ENCODE measurements around the gene RAP1GAP.

DNA sequence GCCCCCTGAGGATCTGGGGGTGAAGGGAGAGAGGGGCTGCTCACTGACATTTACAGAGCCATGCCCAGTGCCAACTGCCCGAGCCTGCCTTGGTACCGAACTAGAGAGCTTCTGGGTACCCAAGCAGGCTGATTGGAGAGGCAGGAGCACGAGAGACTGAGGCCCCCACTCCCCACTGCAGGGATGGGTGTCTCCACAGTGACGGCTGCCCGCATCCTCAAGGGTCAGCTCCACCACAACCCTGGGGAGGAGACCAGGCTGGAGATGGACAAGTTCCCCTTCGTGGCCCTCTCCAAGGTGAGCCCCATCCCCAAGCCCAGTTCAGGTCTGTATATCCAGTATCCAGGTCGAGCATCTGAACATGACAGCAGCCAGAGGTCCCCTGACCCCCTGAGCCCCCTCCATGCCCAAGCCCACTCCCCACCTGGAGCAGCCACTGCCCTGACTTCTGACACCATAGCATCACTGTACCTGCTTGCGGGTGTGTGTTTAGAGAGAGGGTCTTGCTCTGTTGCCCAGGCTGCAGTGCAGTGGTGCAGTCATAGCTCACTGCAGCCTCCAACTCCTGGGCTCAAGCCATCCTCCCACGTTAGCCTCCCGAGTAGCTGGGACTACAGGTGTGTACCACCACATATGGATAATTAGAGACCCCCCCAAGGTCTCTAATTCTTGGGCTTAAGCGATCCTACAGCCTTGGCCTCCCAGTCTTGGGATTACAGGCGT lies 108.1 kb downstream of the RAP1GAP start:
- TF ChIP-seq, protein P1, sequence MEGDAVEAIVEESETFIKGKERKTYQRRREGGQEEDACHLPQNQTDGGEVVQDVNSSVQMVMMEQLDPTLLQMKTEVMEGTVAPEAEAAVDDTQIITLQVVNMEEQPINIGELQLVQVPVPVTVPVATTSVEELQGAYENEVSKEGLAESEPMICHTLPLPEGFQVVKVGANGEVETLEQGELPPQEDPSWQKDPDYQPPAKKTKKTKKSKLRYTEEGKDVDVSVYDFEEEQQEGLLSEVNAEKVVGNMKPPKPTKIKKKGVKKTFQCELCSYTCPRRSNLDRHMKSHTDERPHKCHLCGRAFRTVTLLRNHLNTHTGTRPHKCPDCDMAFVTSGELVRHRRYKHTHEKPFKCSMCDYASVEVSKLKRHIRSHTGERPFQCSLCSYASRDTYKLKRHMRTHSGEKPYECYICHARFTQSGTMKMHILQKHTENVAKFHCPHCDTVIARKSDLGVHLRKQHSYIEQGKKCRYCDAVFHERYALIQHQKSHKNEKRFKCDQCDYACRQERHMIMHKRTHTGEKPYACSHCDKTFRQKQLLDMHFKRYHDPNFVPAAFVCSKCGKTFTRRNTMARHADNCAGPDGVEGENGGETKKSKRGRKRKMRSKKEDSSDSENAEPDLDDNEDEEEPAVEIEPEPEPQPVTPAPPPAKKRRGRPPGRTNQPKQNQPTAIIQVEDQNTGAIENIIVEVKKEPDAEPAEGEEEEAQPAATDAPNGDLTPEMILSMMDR (IDR thresholded peaks at IDR 0.05; ENCODE audit: borderline replicate concordance, extremely low read depth, low read length, poor library complexity, severe bottlenecking), result no peak
- TF ChIP-seq EZH2 (IDR thresholded peaks at IDR 0.05; ENCODE audit: borderline replicate concordance, low read depth, low read length, severe bottlenecking), result no peak
